ENCODE results near the gene TMEM119.
"Not testable (repeated sequence)": the region's sequence is repeated elsewhere in the genome, so short reads cannot be mapped to it uniquely, and the experiment has no call there.

The TMEM119 gene

GRCh38 chr12:108600702-108601007 is 2.8 kb upstream of the TMEM119 start:
- DNase-seq (ENCODE audit: low spot score) (no peak), FAIRE-seq (no peak)

- no peak for DNase-seq (ENCODE audit: low spot score)
- FAIRE-seq: no peak
Measured at GRCh38 chr12:108599948-108600701, 2.2 kb upstream of the TMEM119 start.

DNA sequence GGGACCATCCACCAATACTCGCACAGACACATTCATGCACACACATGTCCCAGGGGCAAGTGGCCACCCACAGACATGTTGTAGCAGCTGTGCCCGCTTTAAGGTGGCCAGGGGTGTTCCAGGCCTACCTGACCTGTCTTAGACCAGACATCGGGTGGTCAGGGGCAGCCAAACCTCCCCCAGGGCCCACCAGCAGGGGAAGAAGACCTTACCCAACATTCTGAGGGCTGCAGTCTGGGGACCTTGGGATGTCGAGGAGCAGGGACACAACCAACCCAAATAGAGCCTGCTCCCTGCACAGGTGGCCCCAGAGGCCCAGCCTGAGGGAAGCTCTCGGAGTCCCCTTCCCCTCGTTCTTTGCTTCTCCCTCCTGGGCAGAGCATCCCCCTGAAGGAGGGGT is 1.7 kb upstream of the TMEM119 start:
- FAIRE-seq: no peak
- DNase-seq (ENCODE audit: low spot score): no peak

GRCh38 chr12:108598553-108599250 is 818 bp upstream of the TMEM119 start:
- DNase-seq (ENCODE audit: low spot score): no peak
- FAIRE-seq: no peak

DNA sequence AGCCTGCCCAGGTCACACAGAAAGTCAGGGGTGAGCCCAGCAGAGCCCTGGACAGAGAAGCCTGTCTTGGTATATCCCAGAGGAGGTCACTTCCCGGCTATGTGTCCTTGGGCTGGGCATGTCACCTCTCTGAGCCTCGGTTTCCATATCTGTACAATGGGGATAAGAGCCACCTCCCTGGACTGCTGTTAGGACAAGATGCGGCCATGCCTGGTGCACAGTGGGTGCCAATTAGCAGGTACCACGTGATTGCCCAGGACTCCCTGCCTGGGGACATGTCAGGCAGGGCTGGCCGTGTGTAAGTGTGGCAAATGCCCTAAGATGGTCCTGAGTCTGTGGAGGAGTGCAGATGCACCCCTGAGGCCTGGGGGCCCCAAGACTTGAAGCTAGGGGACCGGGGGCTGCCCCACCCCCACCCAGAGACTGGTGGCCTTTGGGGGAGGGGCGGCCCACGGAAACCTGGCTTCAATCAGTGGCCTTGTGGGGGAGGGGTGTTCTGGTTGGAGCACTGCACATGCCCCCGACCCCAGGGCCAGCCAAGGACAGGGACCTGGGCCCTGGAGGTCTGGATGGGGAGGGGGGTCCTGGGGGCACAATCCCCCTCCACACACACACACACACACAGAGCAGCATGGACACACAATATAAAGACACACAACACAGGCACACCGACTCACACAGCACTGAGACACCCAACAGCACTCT is 878 bp downstream of the TMEM119 start:
- DNase-seq (ENCODE audit: low spot score) (no peak), FAIRE-seq (no peak)

- DNase-seq (ENCODE audit: low spot score): no peak
- FAIRE-seq: no peak
Measured at GRCh38 chr12:108595711-108596647, 1.9 kb downstream of the TMEM119 start.

DNA sequence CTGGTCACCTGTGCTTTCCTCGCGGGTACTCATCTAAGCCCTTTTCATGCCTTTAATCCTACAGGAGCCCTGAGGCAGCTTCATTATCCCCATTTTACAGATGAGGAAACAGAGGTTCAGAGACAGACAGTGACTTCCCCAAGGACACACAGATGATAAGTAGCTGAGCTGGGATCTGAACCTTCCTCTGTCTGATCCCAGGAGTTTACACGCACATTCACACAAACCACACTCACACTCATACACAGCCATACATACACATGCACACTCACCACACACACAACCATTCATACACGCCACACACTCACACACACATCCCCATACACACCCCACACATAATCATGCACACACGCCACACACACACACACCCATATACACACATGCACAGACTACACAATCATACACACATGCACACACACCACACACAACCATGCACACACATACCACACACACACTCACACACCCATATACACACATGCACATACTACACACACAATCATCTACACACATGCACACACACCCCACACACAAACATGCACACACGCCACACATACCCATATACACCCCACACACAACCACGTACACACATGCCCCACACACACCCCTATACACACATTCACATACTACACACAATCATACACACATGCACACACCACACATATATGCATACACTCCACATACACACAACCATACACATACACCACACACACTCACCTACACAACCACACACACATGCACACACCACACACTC is 2.7 kb downstream of the TMEM119 start:
- DNase-seq (ENCODE audit: low spot score) (no peak), FAIRE-seq (peak; percentile 97)

- FAIRE-seq: no peak
- DNase-seq (ENCODE audit: low spot score): no peak
Measured at GRCh38 chr12:108594323-108594903, 3.5 kb downstream of the TMEM119 start.

DNA sequence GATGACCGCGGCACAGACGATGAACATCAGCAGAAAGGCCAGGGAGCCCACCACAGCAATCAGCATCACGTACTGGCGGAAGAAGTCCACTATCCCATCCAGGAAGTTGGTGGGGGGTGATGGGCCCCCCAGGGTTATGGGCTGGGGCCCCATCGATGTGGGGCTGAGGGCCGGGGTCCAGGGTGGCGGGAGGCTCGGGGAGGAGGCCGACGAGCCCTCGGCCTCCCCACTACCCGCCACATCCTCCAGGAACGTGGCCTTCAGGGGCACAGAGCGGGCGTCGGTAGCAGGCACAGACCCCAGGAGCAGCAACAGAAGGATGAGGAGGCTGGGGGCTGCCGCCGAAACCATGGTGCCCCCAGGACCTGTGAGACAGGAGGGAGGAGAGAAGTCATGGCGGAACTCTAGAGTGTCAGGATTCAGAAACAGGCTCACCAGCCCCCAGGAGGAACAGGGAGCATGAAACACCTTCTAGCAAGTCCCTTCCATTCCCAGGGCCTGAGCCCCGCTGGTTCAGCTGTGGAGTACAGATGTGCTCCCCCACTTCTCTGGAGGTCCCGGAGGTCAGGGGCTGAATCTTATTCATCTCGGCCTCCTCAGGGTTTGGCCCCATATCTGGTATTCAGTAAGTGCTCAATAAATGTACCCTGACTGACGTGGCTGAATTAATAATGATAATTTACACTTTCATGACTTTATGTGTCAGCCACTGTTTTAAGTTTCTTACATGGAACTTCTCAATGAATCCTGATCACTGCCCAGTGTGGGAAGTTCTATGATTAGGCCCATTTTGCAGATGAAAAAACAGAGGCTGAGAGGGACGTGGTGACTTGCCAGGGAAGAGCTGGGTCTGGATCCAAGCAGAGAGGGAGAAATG is 5.6 kb downstream of the TMEM119 start:
- DNase-seq (ENCODE audit: low spot score) (no peak), FAIRE-seq (no peak)

DNA sequence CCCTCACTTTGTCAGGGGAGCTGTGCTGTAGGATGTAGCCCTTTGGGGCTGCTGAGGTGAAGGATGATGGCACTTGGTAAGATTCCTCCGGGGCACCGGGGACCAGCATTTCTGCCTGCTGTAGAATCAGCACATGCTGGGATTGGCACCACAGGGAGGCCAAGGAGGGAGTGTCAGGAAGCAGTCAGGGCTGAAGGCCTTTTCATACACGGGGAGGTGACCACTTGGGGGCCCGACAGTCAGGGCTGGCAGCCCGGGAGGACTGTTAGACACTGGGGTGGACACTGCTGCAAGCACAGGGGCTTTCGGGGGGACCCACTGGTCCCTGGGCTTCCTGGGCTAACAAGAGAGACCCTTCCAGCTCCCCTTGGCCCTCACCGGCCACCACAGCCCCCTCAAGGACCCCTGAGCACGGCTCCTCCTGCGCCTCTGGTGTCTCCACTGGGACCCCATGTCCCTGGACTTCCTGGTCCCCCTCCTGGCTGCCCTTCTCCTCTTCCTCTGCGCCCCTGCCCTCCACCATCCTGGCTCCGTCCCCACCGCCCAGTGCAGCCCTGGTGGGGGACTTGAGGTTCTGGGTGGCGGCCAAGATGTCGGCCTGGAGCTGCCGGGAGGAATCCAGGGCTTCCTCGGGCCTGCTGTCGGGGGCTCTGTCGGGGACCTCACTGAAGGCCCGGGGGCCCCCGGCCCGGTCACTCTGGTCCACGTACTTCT is 6.5 kb downstream of the TMEM119 start:
- no peak for FAIRE-seq
- no peak for DNase-seq (ENCODE audit: low spot score)

DNA sequence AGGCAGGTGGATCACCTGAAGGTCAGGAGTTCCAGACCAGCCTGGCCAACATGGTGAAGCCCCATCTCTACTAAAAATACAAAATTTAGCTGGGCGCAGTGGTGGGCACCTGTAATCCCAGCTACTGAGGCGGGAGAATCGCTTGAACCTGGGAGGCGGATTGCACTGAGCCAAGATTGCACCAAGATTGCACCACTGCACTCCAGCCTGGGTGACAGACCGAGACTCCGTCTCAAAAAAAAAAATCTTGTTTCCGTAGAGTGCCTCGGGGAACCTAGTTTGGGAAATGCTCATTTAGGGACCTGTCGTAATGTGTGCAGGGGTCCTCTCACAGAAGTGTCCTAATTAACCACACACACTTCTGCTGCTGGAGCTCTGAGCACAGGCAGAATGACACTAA is 7.4 kb downstream of the TMEM119 start:
- not testable (repeated sequence) for DNase-seq (ENCODE audit: low spot score); FAIRE-seq

GRCh38 chr12:108589840-108590229 is 8.0 kb downstream of the TMEM119 start:
- no peak for FAIRE-seq
- DNase-seq (ENCODE audit: low spot score): no peak

- FAIRE-seq: no peak
- DNase-seq (ENCODE audit: low spot score): no peak
Measured at GRCh38 chr12:108589028-108589839, 8.7 kb downstream of the TMEM119 start.

DNA sequence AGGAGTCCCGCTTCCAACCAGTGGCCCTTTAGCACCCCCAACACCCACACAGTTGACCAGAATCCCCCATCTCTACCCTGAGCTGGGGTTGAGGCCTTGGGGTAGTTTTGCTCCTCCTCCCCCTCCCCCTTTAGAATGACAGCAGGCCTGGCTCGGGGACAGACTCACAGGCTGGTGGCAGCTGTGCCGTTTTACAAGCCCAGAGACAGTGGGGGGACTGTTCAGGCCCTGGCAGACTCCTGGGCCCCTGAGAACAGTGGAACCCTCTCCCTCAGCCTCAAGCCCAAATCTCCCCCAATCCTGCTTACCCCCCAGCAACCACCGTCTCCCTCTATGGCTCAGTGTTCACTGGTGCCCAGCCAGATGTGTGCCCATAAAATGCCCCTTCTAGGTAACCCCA is 10.1 kb downstream of the TMEM119 start:
- FAIRE-seq (no peak), DNase-seq (ENCODE audit: low spot score) (no peak)

DNA sequence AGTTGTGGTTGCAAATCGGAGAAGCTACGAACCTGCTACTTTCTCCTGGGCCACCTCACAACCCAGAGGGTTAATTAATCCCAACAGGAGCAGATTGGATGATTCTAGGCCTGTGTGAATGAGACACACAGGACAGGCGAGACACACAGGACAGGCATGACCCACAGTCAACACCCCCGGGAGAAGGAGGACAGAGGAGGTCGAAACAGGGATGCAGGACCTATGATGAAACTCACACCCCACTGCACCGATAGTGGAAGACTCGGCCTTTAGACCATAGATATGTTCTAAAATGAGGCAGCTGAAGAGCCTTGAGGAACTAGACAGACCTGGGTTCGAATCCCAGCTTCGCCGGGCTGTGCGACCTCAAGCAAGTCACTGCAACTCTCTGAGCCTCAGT is 11.6 kb downstream of the TMEM119 start:
- DNase-seq (ENCODE audit: low spot score): no peak
- no peak for FAIRE-seq

DNA sequence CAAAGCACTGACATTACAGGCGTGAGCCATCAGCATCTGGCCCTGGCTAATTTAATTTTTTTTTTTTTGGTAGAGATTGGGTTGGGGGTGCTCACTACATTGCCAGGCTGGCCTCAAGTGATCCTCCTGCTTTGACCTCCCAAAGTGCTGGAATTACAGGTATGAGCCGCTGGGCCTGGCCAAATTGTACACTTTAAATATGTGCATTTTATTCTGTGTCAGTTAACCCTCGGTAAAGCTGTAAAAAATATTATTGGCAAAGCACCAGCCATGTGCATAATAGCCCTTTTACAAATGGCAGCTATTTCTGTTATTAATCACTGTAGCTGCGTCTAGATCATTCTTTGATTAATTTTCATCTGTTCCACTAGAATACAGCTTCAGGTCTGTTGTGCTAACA is 12.0 kb downstream of the TMEM119 start:
- no peak for FAIRE-seq
- DNase-seq (ENCODE audit: low spot score): no peak

- no peak for FAIRE-seq
- DNase-seq (ENCODE audit: low spot score): no peak
Measured at GRCh38 chr12:108584456-108585065, 13.3 kb downstream of the TMEM119 start.

All from urothelium cell line (cell line).